Femur (tissue), 1 donor: Measurements from ENCODE around the gene LAMA5.

Source experiments
- DNase-seq: peaks from one replicate; pipeline ENCODE4 v3.0.0-alpha.2; 2017

LAMA5 gene

GRCh38 chr20:62325172-62325905 is 41.8 kb downstream of the LAMA5 start:
- no peak for DNase-seq

- DNase-seq: no peak
Observed at GRCh38 chr20:62323980-62324906, 42.9 kb downstream of the LAMA5 start.

GRCh38 chr20:62323146-62323979 is 43.7 kb downstream of the LAMA5 start:
- DNase-seq: no peak

- DNase-seq: no peak
Observed at GRCh38 chr20:62322492-62323041, 44.5 kb downstream of the LAMA5 start.

- no peak for DNase-seq
Observed at GRCh38 chr20:62321975-62322374, 45.1 kb downstream of the LAMA5 start.

- no peak for DNase-seq
Observed at GRCh38 chr20:62321521-62321948, 45.6 kb downstream of the LAMA5 start.

GRCh38 chr20:62320581-62321354 is 46.3 kb downstream of the LAMA5 start:
- DNase-seq: no peak

- no peak for DNase-seq
Observed at GRCh38 chr20:62319346-62319909, 47.7 kb downstream of the LAMA5 start.

GRCh38 chr20:62318400-62319345 is 48.4 kb downstream of the LAMA5 start:
- DNase-seq: no peak

GRCh38 chr20:62317167-62317655 is 49.9 kb downstream of the LAMA5 start:
- no peak for DNase-seq

- no peak for DNase-seq
Observed at GRCh38 chr20:62316331-62317166, 50.6 kb downstream of the LAMA5 start.

- DNase-seq: no peak
Observed at GRCh38 chr20:62315773-62316172, 51.3 kb downstream of the LAMA5 start.

- DNase-seq: no peak
Observed at GRCh38 chr20:62314711-62315302, 52.3 kb downstream of the LAMA5 start.

GRCh38 chr20:62314339-62314638 is 52.8 kb downstream of the LAMA5 start:
- no peak for DNase-seq

- DNase-seq: no peak
Observed at GRCh38 chr20:62313460-62314338, 53.4 kb downstream of the LAMA5 start.

- DNase-seq: no peak
Observed at GRCh38 chr20:62313021-62313420, 54.1 kb downstream of the LAMA5 start.

- DNase-seq: no peak
Observed at GRCh38 chr20:62312662-62312977, 54.5 kb downstream of the LAMA5 start.
